ENCODE measurements around the gene ABCA9. TPM values are rescaled to one million over a fixed set of nuclear protein-coding genes. Genes with fewer than 3 reads are reported as not detected.
"Not testable (repeated sequence)": the region's sequence is repeated elsewhere in the genome, so short reads cannot be mapped to it uniquely, and the experiment has no call there.

ABCA9 gene, protein sequence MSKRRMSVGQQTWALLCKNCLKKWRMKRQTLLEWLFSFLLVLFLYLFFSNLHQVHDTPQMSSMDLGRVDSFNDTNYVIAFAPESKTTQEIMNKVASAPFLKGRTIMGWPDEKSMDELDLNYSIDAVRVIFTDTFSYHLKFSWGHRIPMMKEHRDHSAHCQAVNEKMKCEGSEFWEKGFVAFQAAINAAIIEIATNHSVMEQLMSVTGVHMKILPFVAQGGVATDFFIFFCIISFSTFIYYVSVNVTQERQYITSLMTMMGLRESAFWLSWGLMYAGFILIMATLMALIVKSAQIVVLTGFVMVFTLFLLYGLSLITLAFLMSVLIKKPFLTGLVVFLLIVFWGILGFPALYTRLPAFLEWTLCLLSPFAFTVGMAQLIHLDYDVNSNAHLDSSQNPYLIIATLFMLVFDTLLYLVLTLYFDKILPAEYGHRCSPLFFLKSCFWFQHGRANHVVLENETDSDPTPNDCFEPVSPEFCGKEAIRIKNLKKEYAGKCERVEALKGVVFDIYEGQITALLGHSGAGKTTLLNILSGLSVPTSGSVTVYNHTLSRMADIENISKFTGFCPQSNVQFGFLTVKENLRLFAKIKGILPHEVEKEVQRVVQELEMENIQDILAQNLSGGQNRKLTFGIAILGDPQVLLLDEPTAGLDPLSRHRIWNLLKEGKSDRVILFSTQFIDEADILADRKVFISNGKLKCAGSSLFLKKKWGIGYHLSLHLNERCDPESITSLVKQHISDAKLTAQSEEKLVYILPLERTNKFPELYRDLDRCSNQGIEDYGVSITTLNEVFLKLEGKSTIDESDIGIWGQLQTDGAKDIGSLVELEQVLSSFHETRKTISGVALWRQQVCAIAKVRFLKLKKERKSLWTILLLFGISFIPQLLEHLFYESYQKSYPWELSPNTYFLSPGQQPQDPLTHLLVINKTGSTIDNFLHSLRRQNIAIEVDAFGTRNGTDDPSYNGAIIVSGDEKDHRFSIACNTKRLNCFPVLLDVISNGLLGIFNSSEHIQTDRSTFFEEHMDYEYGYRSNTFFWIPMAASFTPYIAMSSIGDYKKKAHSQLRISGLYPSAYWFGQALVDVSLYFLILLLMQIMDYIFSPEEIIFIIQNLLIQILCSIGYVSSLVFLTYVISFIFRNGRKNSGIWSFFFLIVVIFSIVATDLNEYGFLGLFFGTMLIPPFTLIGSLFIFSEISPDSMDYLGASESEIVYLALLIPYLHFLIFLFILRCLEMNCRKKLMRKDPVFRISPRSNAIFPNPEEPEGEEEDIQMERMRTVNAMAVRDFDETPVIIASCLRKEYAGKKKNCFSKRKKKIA (N-terminal part only)
- not detected for total RNA-seq

DNA sequence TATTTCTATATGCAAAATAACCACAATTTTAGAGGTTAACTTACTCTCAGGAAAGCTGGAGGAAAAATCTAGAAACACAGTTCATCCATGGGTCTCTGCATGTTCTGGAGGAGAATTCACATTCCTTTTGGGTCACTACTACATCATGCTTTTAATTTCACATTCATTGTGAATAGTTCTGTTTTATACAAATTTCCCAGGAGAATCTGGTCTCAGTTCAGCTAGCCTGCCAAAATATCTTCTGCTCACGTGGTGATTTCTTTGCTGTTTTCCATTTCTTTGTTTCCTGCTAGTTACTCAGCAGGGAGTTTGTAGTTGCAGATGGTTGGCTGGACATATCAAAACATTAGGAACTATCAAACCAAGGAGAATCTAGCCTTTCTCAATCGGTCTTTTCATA lies at the start of gene ABCA9:
Gene ABCA9 (minus strand): TSS at position 106 of the 400 bp plus-strand sequence. CDS start 9,801 bp downstream, outside the sequence.
- POLR2A ChIA-PET: no interaction called here
- CTCF ChIA-PET: no interaction called here

DNA sequence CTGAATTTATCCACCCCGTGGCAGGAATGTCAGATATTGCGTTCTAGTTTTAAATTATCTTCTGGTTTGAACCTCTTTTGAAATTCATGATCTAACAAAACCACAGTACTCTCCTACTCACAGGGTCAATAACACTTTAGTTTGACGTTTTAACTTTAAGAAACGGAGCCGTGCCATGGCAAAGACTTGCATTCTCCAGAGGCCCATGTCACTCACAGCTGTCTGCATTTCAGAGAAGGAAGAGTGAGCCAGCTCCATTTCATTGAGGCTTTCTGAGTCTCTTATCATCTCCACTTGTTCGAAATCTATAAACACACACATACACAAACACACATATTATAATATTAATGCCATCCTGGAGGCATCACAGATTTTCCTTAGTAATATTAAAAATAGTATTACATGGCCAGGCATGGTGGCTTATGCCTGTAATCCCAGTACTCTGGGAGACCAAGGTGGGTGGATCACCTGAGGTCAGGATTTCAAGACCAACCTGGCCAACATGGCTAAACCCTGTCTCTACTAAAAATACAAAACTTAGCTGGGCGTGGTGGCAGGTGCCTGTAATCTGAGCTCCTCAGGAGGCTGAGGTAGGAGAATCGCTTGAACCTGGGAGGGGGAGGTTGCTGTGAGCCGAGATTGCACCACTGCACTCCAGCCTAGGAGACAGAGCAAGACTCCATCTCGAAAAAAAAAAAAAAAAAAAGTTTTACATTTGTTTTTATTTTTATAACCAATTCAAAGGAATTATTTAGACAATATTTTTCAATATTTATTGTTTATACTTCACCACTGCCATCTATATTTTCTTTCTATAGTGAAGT lies 45.4 kb upstream of the ABCA9 start:
- ChIA-PET POLR2A (no interaction called here), CTCF (interaction anchor here (0.7 kb wide), 1 partner anchor 363 kb away, joined by 3 read pairs; no protein-coding TSS in a partner anchor)

DNA sequence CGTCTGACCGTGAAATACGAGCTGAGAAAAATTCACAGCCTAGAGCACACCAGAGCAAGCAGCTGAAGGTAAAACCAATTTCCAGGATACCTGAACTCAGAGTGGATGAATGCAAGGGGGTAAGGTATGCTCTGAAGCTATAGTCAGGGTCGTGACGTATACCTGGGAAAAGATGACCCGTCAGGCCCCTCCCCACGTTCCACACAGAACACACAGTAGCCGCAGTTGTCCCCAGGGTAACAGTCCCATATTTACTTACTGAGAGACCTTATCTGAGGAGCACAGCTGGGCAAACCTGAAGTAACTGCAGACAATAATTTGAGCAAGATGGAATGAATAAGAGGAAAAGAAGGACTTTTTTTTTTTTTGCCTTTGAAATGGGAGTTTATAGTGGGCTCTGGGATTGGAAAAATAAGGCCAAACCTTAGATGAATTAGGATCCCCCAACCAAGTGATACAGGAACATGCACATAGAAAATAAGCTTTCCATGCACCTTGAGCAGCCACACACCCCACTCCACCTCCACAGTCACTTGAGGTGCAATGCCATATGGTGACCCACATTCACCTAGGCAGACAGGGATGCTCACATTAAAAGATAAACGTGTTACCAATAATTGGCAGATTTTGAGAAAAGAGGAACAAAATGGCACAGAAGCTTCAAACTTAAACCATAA lies 43.0 kb upstream of the ABCA9 start:
- CTCF ChIA-PET: interaction anchor here (0.6 kb wide), 1 partner anchor 349 kb away, joined by 3 read pairs; no protein-coding TSS in a partner anchor
- POLR2A ChIA-PET: interaction anchor here (0.8 kb wide), 1 partner anchor 298 kb away, joined by 8 read pairs; no protein-coding TSS in a partner anchor

DNA sequence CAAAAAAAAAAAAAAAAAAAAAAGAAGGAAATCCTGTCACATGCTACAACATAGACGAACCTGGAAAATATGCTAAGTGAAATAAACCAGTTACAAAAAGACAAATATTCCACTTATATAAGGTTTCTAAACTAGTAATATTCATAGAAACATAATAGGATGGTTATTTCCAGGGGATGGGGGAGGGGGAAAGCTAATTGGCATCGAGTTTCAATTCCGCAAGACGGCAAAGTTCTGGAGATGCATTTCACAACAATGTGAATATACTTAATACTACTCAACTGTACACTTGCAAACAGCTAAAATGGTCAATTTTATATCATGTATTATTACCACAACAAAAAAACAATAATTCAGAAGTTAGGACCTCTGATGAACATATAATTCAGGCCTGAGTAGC lies 37.9 kb upstream of the ABCA9 start:
- CTCF ChIA-PET: interaction anchor here (0.6 kb wide), 1 partner anchor 85 kb away, joined by 3 read pairs; no protein-coding TSS in a partner anchor
- POLR2A ChIA-PET: no interaction called here

DNA sequence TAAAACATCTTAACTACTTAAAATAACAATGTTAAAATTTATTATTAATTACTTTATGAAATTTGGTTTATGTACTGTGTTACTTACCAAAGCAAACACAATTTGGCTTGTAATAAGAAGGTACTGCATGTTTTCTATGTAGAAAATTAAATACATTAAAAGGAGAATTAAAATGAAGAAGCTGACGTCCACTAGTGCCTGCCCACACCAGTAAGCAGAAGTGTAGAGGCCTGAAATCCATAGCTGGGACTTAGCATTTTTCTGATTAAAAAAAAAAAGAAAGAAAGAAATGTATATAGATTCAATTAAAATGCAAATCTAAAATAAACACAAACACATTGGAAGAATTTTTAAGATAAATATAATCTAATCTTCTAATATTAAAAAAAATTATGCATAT lies 35.8 kb upstream of the ABCA9 start:
- ChIA-PET POLR2A (no interaction called here), CTCF (no interaction called here)

DNA sequence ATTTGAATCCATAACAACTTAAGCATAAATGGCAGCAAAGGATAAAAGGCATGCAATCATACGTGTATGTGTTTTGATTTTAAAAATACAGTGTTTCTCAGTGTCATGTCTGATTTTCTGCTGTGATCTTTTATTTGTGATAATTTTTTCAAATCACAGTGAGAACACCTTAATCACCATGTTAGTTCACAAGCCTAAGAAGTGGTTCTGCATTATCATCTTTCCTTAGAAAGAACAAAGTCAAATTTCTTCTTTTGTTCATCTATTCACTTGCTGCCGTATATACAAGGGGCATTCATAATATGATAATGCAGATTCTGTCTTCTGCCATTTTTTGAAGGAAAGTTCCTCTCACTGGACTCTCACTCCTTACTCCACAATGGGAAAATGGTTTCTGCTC lies 33.3 kb upstream of the ABCA9 start:
- CTCF ChIA-PET: no interaction called here

DNA sequence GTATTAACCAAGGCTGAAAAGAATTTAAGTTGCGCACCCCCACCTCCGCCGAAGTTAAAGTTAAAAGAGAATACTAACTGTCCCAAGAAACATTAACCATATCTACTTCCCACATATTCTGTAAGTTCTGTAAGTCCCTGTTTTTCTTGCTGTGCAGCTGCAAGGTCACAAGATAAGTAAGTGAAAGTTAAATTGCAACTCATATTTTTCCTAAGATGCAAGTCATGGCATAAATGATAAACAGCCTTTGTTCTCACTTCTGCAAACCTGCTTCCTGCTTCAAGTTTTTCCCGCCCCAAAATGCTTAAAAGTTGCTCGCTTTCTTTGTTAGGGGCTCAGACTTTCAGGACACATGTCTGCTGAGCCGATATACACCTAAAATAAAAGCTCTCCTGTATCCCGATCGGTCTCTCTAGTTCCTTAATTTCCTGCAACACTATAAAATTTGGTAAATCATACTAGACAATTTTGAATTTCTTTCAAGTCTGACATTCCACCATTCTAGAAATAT lies 32.6 kb upstream of the ABCA9 start:
- CTCF ChIA-PET: no interaction called here
- POLR2A ChIA-PET: no interaction called here

More for the DNA sequence above, 33.3 kb upstream of the ABCA9 start:
- POLR2A ChIA-PET: no interaction called here

DNA sequence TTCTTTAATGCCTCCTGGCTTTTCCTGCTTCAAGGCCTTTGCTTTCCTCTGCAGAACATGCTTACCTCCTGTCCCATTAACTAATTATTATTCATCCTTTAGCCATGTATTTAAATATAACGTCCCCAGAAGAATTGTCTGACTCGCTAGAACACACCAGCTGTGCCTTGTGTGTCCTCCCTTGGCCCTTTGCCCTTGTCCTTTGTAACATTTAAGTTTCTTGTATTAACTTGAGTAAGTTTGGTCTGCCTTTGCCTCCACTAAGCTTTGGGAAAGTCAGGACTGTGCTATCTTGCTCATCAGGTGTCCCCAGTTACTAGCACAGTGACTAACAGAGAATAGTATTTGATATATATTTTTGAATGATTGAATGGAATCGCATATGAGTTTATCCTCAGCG lies 29.6 kb upstream of the ABCA9 start:
- POLR2A ChIA-PET: no interaction called here
- CTCF ChIA-PET: no interaction called here

DNA sequence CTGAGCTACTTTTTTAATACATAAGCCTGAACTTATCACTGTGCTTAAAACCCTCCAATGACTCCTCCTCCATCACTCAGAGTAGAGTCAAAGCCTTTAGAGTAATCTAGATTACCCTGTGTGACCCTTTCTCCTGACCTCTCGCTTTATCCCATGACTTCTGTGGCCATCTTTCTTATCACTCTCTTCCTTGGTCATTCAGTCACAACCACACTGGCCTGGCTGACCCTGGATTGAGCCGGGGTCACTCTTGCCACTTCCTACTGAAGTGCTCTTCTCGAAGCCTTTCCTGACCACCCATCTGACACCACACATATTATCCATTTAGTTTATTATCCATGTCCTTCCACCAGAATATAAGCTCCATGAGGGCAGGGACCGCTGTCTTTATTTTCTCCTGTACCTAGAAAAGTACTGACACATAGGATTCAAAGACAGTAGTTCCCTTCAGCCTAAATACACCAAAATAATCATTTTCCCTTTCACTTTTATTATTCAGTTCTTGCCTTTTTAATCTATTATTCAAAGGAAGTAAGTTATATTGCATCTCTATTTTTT lies 28.0 kb upstream of the ABCA9 start:
- POLR2A ChIA-PET: no interaction called here
- CTCF ChIA-PET: no interaction called here

DNA sequence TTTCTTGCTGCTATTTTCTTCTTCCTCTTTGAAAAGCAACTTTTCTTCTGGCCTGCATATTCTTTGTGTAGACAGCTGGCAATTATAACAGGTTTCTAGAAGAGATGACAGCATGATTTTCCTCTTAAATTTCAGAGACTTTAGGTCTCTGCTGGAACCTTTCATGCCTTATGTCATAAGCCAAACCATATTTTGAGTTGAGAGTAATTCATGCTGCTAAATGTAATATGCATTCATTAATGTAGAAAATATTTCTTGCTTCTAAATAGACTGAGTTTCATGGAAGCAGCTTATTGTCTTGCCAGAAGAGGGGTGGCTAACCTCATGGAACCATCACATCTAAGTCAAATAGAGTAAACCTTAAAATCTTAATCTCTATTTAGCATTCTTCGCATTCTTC lies 25.9 kb upstream of the ABCA9 start:
- ChIA-PET POLR2A (no interaction called here), CTCF (no interaction called here)

DNA sequence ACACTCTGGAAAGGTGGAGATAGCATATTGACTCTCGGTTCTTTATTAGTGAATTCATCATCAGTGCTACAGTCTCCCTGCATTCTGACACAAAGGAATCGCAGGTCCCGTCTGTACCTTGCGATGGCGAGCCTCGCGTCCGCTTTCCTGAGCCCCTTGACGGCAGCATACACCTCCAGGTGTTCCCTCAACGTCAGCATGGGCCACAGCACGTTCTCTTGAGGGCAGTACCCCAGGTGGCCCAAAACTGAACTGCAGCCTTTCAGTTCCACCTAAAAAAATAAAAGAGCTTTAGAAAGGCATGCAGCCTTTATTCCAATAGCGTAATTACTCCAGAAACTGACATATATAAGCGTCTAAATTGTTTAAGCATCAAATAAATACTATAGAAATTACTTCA lies 24.2 kb upstream of the ABCA9 start:
- POLR2A ChIA-PET: no interaction called here

DNA sequence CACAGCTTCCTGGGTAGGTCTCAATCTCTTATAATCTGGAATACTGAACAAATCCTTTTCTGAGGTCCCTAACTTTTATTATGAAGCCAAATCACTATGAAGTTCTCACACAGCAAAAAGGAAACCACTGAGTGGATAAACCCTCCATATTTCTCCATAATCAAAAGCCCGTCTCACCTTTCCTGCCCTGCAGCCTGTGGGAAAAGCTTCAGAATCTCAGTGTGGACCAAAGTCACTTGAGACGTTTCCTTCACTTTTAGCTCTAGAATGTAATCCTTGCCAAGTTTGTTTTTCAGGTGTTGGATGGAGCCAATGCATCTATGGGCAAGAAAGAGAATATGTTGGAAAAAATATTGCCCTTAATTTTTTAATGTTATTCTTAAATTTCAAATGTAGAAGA lies 22.0 kb upstream of the ABCA9 start:
- POLR2A ChIA-PET: no interaction called here
- CTCF ChIA-PET: no interaction called here

More for the DNA sequence above, 24.2 kb upstream of the ABCA9 start:
- CTCF ChIA-PET: no interaction called here

DNA sequence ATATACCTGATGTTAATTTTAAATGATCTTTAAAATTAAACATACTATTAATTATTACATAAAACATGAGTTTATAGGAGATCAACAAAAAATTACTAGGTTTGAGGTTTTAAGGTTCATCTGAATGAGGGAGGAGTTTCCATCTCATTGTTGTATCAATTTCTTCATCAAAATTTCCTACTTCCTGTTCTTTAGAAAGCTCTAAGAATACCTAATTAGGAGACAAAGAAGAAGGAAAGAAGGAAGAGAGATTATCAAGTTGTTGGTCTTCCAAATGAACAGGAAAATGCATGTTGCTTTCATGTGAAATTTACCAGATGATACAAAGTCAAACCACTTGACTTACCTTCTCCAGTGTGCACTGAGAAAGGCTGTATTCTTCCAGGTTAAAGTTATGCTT lies 18.1 kb upstream of the ABCA9 start:
- ChIA-PET CTCF (no interaction called here), POLR2A (no interaction called here)

DNA sequence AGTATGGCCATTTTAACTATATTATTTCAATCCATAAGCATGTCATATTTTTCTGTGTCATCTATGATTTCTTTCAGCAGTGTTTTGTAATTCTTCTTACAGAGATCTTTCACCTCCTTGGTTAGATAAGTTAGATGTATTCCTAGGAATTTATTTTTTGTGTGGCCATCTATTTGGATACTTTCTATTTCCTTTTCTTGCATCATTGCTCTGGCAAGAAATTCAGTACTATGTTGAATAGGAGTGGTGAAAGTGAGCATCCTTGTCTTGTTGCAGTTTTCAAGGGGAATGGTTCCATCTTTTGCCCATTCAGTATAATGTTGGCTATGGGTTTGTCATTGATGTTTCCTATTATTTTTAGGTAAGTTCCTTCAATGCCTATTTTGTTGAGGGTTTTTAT lies 15.1 kb upstream of the ABCA9 start:
- ChIA-PET CTCF (no interaction called here), POLR2A (no interaction called here)

DNA sequence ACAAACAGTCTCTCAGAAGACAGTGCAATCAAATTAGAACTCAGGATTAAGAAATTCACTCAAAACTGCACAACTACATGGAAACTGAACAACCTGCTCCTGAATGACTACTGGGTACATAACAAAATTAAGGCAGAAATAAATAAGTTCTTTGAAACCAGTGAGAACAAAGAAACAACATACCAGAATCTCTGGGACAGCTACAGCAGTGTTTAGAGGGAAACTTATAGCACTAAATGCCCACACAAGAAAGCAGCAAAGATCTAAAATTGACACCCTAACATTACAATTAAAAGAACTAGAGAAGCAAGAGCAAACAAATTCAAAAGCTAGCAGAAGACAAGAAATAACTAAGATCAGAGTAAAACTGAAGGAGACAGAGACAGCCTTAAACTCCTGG lies 12.7 kb upstream of the ABCA9 start:
- CTCF ChIA-PET, POLR2A ChIA-PET: not testable (repeated sequence)

DNA sequence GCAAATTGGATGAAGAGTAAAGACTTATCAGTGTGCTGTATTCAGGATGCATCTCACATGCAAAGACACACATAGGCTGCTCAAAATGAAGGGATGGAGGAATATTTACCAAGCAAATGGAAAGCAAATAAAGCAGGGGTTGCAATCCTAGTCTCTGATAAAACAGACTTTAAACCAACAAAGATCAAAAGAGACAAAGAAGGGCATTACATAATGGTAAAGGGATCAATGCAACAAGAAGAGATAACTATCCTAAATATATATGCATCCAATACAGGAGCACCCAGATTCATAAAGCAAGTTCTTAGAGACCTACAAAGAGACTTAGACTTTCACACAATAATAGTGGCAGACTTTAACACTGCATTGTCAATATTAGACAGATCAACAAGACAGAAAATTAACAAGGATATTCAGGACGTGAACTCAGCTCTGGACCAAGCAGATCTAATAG lies 12.1 kb upstream of the ABCA9 start:
- CTCF ChIA-PET, POLR2A ChIA-PET: not testable (repeated sequence)

DNA sequence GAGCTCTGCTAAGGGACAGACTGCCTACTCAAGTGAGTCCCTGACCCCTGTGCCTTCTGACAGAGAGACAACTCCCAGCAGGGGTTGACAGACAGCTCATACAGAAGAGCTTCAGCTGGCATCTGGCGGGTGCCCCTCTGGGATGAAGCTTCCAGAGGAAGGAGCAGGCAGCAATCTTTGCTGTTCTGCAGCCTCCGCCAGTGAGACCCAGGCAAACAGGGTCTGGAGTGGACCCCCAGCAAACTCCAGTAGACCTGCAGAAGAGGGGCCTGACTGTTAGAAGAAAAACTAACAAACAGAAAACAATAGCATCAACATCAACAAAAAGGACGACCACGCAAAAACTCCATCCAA lies 10.5 kb upstream of the ABCA9 start:
- CTCF ChIA-PET: not testable (repeated sequence)

More for the DNA sequence above, 10.5 kb upstream of the ABCA9 start:
- POLR2A ChIA-PET: not testable (repeated sequence)

Measured in activated CD8-positive, alpha-beta memory T cell treated with anti-CD3 and anti-CD28 coated beads for 36 hours (primary cell).